ENCODE measurements around the gene WDR90. TPM values are rescaled to one million over a fixed set of nuclear protein-coding genes. Genes with fewer than 3 reads are reported as not detected.

Gene WDR90
- total and polyA plus RNA-seq, 2 of the 13 experiments (the other 11 are each of a cell fraction or from before 2014, with no cell fraction given), result 14.9 to 28.9 TPM

- no peak for TF ChIP-seq ZNF383 (CRISPR knock-in tag; IDR thresholded peaks at IDR 0.05; ENCODE audit: borderline replicate concordance)
- peak; percentile 8; the same call in 1 of the 2 replicates for TF ChIP-seq ZNF687 (CRISPR knock-in tag; IDR thresholded peaks at IDR 0.05)
- peak; percentile 30; the same call in 1 of the 2 replicates for TF ChIP-seq ZBTB7A (CRISPR knock-in tag; IDR thresholded peaks at IDR 0.05)
- TF ChIP-seq BCL6 (CRISPR knock-in tag; IDR thresholded peaks at IDR 0.05), result 0 out of 2 replicates have a peak, but pooled peaks have one; percentile 10
- no peak for TF ChIP-seq ZNF713 (CRISPR knock-in tag; IDR thresholded peaks at IDR 0.05)
- no peak for TF ChIP-seq DDIT3 (CRISPR knock-in tag; IDR thresholded peaks at IDR 0.05)
- TF ChIP-seq WIZ (CRISPR knock-in tag; IDR thresholded peaks at IDR 0.05), result no peak
- no peak for TF ChIP-seq MZF1 (CRISPR knock-in tag; IDR thresholded peaks at IDR 0.05; ENCODE audit: borderline replicate concordance)
- TF ChIP-seq ZNF883 (CRISPR knock-in tag; IDR thresholded peaks at IDR 0.05; ENCODE audit: not compliant biosample characterization), result peak; percentile 51
- TF ChIP-seq RARA (CRISPR knock-in tag; IDR thresholded peaks at IDR 0.05), result peak; percentile 92
- TF ChIP-seq SMARCC2 (IDR thresholded peaks at IDR 0.05), result no peak
- TF ChIP-seq HMGXB4 (CRISPR knock-in tag; IDR thresholded peaks at IDR 0.05; ENCODE audit: borderline replicate concordance in 1 of 2, low read depth in 1 of 2), result no peak
- no peak for TF ChIP-seq JARID2 (CRISPR knock-in tag; IDR thresholded peaks at IDR 0.05; ENCODE audit: insufficient replicate concordance)
- TF ChIP-seq ZNF597 (CRISPR knock-in tag; IDR thresholded peaks at IDR 0.05), result no peak
- TF ChIP-seq ZNF761 (CRISPR knock-in tag; conservative IDR thresholded peaks at IDR 0.05), result no peak
- peak; percentile 48 for TF ChIP-seq PAXIP1 (CRISPR knock-in tag; conservative IDR thresholded peaks at IDR 0.05)
Observed at GRCh38 chr16:716200-716568, 67.0 kb downstream of the WDR90 start (continued).
